HepG2 (cell line): ENCODE data around the gene ZNF575. TPM values are rescaled to one million over a fixed set of nuclear protein-coding genes. Genes with fewer than 3 reads are reported as not detected.

Experiments
- ATAC-seq: fragments of 200-7000 bp; cut with Tn5 transposase; 3 replicates; pipeline ENCODE4 v1.9.1; 2020; ENCODE audit warnings: mild to moderate bottlenecking, moderate library complexity
- BruUV-seq: library from RNA; stranded (reverse); fragments of 400-500 nt; replicated peaks from 2 replicates; lab custom pipeline; 2021; lab: Mats Ljungman, UMichigan
- CTCF ChIA-PET: fragments of 300-600 bp; formaldehyde crosslinking; extraction: SDS; loops from one replicate; lab custom pipeline; 2021; ENCODE audit warnings: low total read pairs, inconsistent platforms, low intra/inter-chr PET ratio; lab: Yijun Ruan, JAX
- POLR2A ChIA-PET: fragments of 350-600 bp; sonication (Branson Sonifier 250); formaldehyde crosslinking; loops from one replicate; lab custom pipeline; 2020; ENCODE audit warnings: antibody characterized with exemption, inconsistent platforms; lab: Yijun Ruan, JAX
- DNase-seq: peaks from one replicate; pipeline ENCODE4 v3.0.0-alpha.2; 2015; ENCODE audit warnings: low spot score
- FAIRE-seq: peaks from 3 replicates; lab custom pipeline; 2011; peaks lifted over from hg19 to GRCh38; lab: Jason Lieb, UNC
- H2AFZ ChIP-seq: one replicate; pipeline ENCODE4 v1.6.1; 2011; ENCODE audit warnings: low read length, inconsistent platforms
- H3K27ac ChIP-seq: fragments of 300-600 bp; 3 replicates; pipeline ENCODE4 v1.8.0; 2011; ENCODE audit warnings: mixed run types, mild to moderate bottlenecking, mixed read lengths, low read length, inconsistent platforms; ENCODE audit not compliant: insufficient read depth; ENCODE audit errors: extremely low read length
- H3K27me3 ChIP-seq, 2 experiments: fragments of 200-600 bp in 1 of 2; 2 replicates in 1 of 2; 3 replicates in 1 of 2; pipeline versions ENCODE4 v1.6.0 to v1.8.0; 2011; ENCODE audit warnings: low read length in 2 of 2, mild to moderate bottlenecking in 2 of 2, moderate library complexity in 2 of 2, inconsistent platforms in 1 of 2; ENCODE audit not compliant: insufficient read depth in 2 of 2, control insufficient read depth in 1 of 2
- H3K36me3 ChIP-seq, 2 experiments: fragments of 200-600 bp in 1 of 2; replicated peaks in 1 of 2; 2 replicates in 1 of 2; 3 replicates in 1 of 2; pipeline versions ENCODE4 v1.5.1 to v1.8.0; 2011; ENCODE audit warnings: low read length in 2 of 2, inconsistent platforms in 1 of 2; ENCODE audit not compliant: insufficient read depth in 2 of 2, control insufficient read depth in 1 of 2
- H3K4me1 ChIP-seq: 2 replicates; pipeline ENCODE4 v1.5.1; 2012; ENCODE audit warnings: low read length, inconsistent platforms; ENCODE audit not compliant: insufficient read depth
- H3K4me2 ChIP-seq: 2 replicates; pipeline ENCODE4 v1.6.0; 2011; ENCODE audit warnings: low read depth, low read length, inconsistent platforms
- H3K4me3 ChIP-seq, 3 experiments: fragments of 200-600 bp in 1 of 3; sonication (generic), shearing (Covaris generic) in 1 of 3; replicated peaks in 1 of 3; 2 replicates each; pipeline ENCODE4 v1.5.1; 2011 to 2016; ENCODE audit warnings: low read length in 3 of 3, inconsistent platforms in 2 of 3, low read depth in 2 of 3, mild to moderate bottlenecking in 2 of 3, control low read depth in 1 of 3, mixed read lengths in 1 of 3; ENCODE audit not compliant: insufficient read depth in 1 of 3
- H3K79me2 ChIP-seq: one replicate; pipeline ENCODE4 v1.6.1; 2011; ENCODE audit warnings: low read length, inconsistent platforms; ENCODE audit not compliant: insufficient read depth
- H3K9ac ChIP-seq: 2 replicates; pipeline ENCODE4 v1.6.0; 2011; ENCODE audit warnings: mild to moderate bottlenecking, low read depth, low read length, inconsistent platforms; ENCODE audit not compliant: insufficient read depth
- H3K9me3 ChIP-seq: 2 replicates; pipeline ENCODE4 v1.5.1; 2012; ENCODE audit warnings: mild to moderate bottlenecking, low read length
- H4K20me1 ChIP-seq: 2 replicates; pipeline ENCODE4 v1.6.0; 2011; ENCODE audit warnings: inconsistent platforms, mild to moderate bottlenecking, low read length, moderate library complexity; ENCODE audit not compliant: insufficient read depth
- AKNA ChIP-seq: sonication (generic); formaldehyde crosslinking; IDR thresholded peaks from 2 replicates; pipeline ENCODE4 v1.4.0; 2020; ENCODE audit warnings: missing genetic modification reagents, borderline replicate concordance
- CREM ChIP-seq, 2 experiments: sonication (generic) in 1 of 2; formaldehyde crosslinking in 1 of 2; IDR thresholded peaks; 2 replicates each; pipeline versions ENCODE4 v1.4.0 to v1.6.1; 2016 to 2020; ENCODE audit warnings: antibody characterized with exemption in 1 of 2, mild to moderate bottlenecking in 1 of 2, missing genetic modification reagents in 1 of 2
- HNRNPUL1 ChIP-seq: fragments of 200-400 bp; formaldehyde crosslinking; IDR thresholded peaks from 2 replicates; pipeline ENCODE4 v1.6.1; 2017; ENCODE audit warnings: low read depth, mild to moderate bottlenecking, low read length, moderate library complexity
- IRF1 ChIP-seq: sonication (generic); formaldehyde crosslinking; IDR thresholded peaks from 2 replicates; pipeline ENCODE4 v1.4.0; 2020; ENCODE audit warnings: low read depth, mild to moderate bottlenecking, missing genetic modification reagents
- PCBP1 ChIP-seq: fragments of 200-400 bp; formaldehyde crosslinking; IDR thresholded peaks from 2 replicates; pipeline ENCODE4 v1.6.1; 2017; ENCODE audit warnings: mild to moderate bottlenecking, low read depth, low read length, borderline replicate concordance
- PLRG1 ChIP-seq: fragments of 450-650 bp; conservative IDR thresholded peaks from 2 replicates; pipeline ENCODE4 v1.6.1; 2016
- SMAD1 ChIP-seq: sonication (generic); formaldehyde crosslinking; IDR thresholded peaks from 2 replicates; pipeline ENCODE4 v1.4.0; 2020; ENCODE audit warnings: missing genetic modification reagents, low read depth, mild to moderate bottlenecking, borderline replicate concordance
- ZBED4 ChIP-seq: sonication (generic); formaldehyde crosslinking; IDR thresholded peaks from 2 replicates; pipeline ENCODE4 v1.4.0; 2020; ENCODE audit warnings: missing genetic modification reagents, borderline replicate concordance
- ZNF446 ChIP-seq: sonication (generic); formaldehyde crosslinking; IDR thresholded peaks from 2 replicates; pipeline ENCODE4 v1.5.0; 2020; ENCODE audit warnings: mild to moderate bottlenecking, missing genetic modification reagents
- ZNF496 ChIP-seq: sonication (generic); formaldehyde crosslinking; IDR thresholded peaks from 2 replicates; pipeline ENCODE4 v1.8.1; 2023; ENCODE audit warnings: mild to moderate bottlenecking, moderate library complexity, missing genetic modification reagents; ENCODE audit not compliant: insufficient replicate concordance
- ZNF781 ChIP-seq: sonication (generic); formaldehyde crosslinking; IDR thresholded peaks from 2 replicates; pipeline ENCODE4 v1.5.1; 2020; ENCODE audit warnings: borderline replicate concordance, mild to moderate bottlenecking, missing genetic modification reagents; ENCODE audit errors: not compliant biosample characterization
- WGBS: methylation state at CpG from one replicate; pipeline ENCODE4 v1.1.6; 2017; ENCODE audit warnings: low lambda C conversion rate; 5-methylcytosine and 5-hydroxymethylcytosine counted together
- in situ Hi-C: cut with HindIII; loops from 2 replicates; pipeline ENCODE4 v1.10.0; 2017; ENCODE audit warnings: low pct_unique_long_range_greater_than_20kb; ENCODE audit not compliant: extremely low pct_ligation_motif_present
- intact Hi-C: fragments of 100-400 bp; cut with micrococcal nuclease; formaldehyde crosslinking; loops from one replicate; pipeline ENCODE4 v1.10.0; 2022; ENCODE audit not compliant: unreplicated experiment
- polyA plus RNA-seq, 8 experiments: library from polyadenylated mRNA; depleted of rRNA in 3 of 8; stranded (reverse) in 7 of 8; unstranded in 1 of 8; fragments of >200 nt; fragmentation: Illumina TruSeq in 4 of 8; extraction: Trizol in 4 of 8; gene quantifications; 2 replicates each; pipeline versions ENCODE4 v1.2.1 to v1.2.3, GENCODE V29; 2011 to 2016; ENCODE audit warnings: low read depth in 4 of 8, missing spikeins in 1 of 8, mixed read lengths in 1 of 8; ENCODE audit not compliant: insufficient read depth in 1 of 8
- total RNA-seq, 5 experiments: library from RNA; depleted of rRNA; stranded (reverse); fragments of >200 nt; fragmentation: Illumina TruSeq; extraction: Trizol; gene quantifications; 2 replicates each; pipeline ENCODE4 v1.2.3, GENCODE V29; 2016; ENCODE audit warnings: low read depth in 1 of 5

ZNF575 gene
- total and polyA plus RNA-seq, 2 of the 13 experiments (the other 11 are each of a cell fraction or from before 2014, with no cell fraction given), result 0.17 to 0.27 TPM

- ChIA-PET POLR2A (no interaction called here), CTCF (no interaction called here)
- H3K27me3 ChIP-seq, result no peaks in the 10 kb centered on the region; a peak in 1 of 5 replicates
- H3K4me2 ChIP-seq, result no peak overlapping the region
- peaks cover 8% of the 10 kb centered on the region for H3K79me2 ChIP-seq
- intact Hi-C loops (no loop called here), in situ Hi-C loops (no loop called here)
- no peaks in the 10 kb centered on the region for H4K20me1 ChIP-seq
- peaks cover 19% of the 10 kb centered on the region; the same call in 1 of the 2 replicates for H3K4me1 ChIP-seq
- no peak overlapping the region for H3K9ac ChIP-seq
- ATAC-seq, result no peak
- TF ChIP-seq PLRG1, result no peak
- no peak for TF ChIP-seq ZNF446 (CRISPR knock-in tag)
- no peak for TF ChIP-seq ZNF496 (CRISPR knock-in tag)
- TF ChIP-seq ZBED4, result no peak
- no peak for TF ChIP-seq IRF1 (CRISPR knock-in tag)
- no peak for TF ChIP-seq SMAD1 (CRISPR knock-in tag)
- TF ChIP-seq CREM (IDR thresholded peaks at IDR 0.05), result no peak
- no peak for TF ChIP-seq CREM (CRISPR knock-in tag; IDR thresholded peaks at IDR 0.05)
- no peak for TF ChIP-seq HNRNPUL1
- no peak for TF ChIP-seq PCBP1
- TF ChIP-seq AKNA, result no peak
- TF ChIP-seq ZNF781 (CRISPR knock-in tag), result no peak
- no peak for DNase-seq
- H3K36me3 ChIP-seq, result peaks cover 0 to 1% of the 10 kb centered on the region in 2 experiments; a peak in 1 of 5 replicates
- FAIRE-seq, result no peak
- H2AFZ ChIP-seq, result no peak overlapping the region
- WGBS, result 70% methylated on average over 3 of the region's 3 CpGs
- no peak overlapping the region for H3K4me3 ChIP-seq
- no peak overlapping the region for H3K27ac ChIP-seq
- no TSS peak for BruUV-seq
- no peaks in the 10 kb centered on the region for H3K9me3 ChIP-seq
Measured at GRCh38 chr19:43572171-43572588, 39.2 kb downstream of the ZNF575 start.
